CD14-positive monocyte (primary cell): ENCODE data around the gene FAM163B. TPM values are rescaled to one million over a fixed set of nuclear protein-coding genes. Genes with fewer than 3 reads are reported as not detected.
A peak's percentile ranks its signal among the peaks of the same experiment; 100 is the strongest.

Source experiments
- DNase-seq, 3 donors: peaks; one replicate each; pipeline ENCODE4 v3.0.0-alpha.2; 2011 to 2022
- H2AFZ ChIP-seq: 2 replicates; pipeline ENCODE4 v1.6.0; 2012; ENCODE audit warnings: mild to moderate bottlenecking, low read depth, low read length, inconsistent platforms; ENCODE audit not compliant: insufficient read depth, poor library complexity, severe bottlenecking
- H3K27ac ChIP-seq, 2 donors: 1 replicate in 1 of 2; 2 replicates in 1 of 2; pipeline ENCODE4 v1.5.1; 2012 to 2013; ENCODE audit warnings: low read length in 2 of 2, control low read depth in 1 of 2, inconsistent platforms in 1 of 2, low read depth in 1 of 2, mild to moderate bottlenecking in 1 of 2
- H3K27me3 ChIP-seq, 2 donors: one replicate each; pipeline versions ENCODE4 v1.6.0 to v1.6.1; 2011 to 2013; ENCODE audit warnings: low read length in 2 of 2; ENCODE audit not compliant: control insufficient read depth in 2 of 2, insufficient read depth in 2 of 2
- H3K36me3 ChIP-seq, 2 donors: replicated peaks in 1 of 2; 1 replicate in 1 of 2; 2 replicates in 1 of 2; pipeline versions ENCODE4 v1.5.1 to v1.6.1; 2012 to 2013; ENCODE audit warnings: low read length in 2 of 2, control low read depth in 1 of 2, inconsistent platforms in 1 of 2, mild to moderate bottlenecking in 1 of 2; ENCODE audit not compliant: insufficient read depth in 2 of 2, control insufficient read depth in 1 of 2
- H3K4me1 ChIP-seq, 2 donors: 1 replicate in 1 of 2; 2 replicates in 1 of 2; pipeline versions ENCODE4 v1.5.1 to v1.6.1; 2012 to 2013; ENCODE audit warnings: low read length in 2 of 2, control low read depth in 1 of 2, inconsistent platforms in 1 of 2, mild to moderate bottlenecking in 1 of 2, moderate library complexity in 1 of 2; ENCODE audit not compliant: insufficient read depth in 2 of 2, control insufficient read depth in 1 of 2
- H3K4me2 ChIP-seq: replicated peaks from 2 replicates; pipeline ENCODE3; 2012; ENCODE audit warnings: low read length, moderate library complexity, mild to moderate bottlenecking; ENCODE audit not compliant: poor library complexity, severe bottlenecking; ENCODE audit errors: extremely low read depth
- H3K4me3 ChIP-seq, 3 experiments: fragments of 200-600 bp in 1 of 3; sonication (generic) in 1 of 3; replicated peaks in 1 of 3; 1 replicate in 2 of 3; 2 replicates in 1 of 3; pipeline ENCODE4 v1.5.1; 2011 to 2013; ENCODE audit warnings: low read length in 3 of 3, mild to moderate bottlenecking in 3 of 3, control low read depth in 2 of 3, low read depth in 2 of 3, inconsistent platforms in 1 of 3, moderate library complexity in 1 of 3
- H3K79me2 ChIP-seq: 2 replicates; pipeline ENCODE4 v1.6.0; 2012; ENCODE audit warnings: mild to moderate bottlenecking, control low read depth, inconsistent platforms, low read length, moderate library complexity; ENCODE audit not compliant: insufficient read depth
- H3K9ac ChIP-seq: 2 replicates; pipeline ENCODE4 v1.6.0; 2017; ENCODE audit warnings: low read length, mild to moderate bottlenecking; ENCODE audit not compliant: insufficient read depth, poor library complexity, severe bottlenecking
- H3K9me3 ChIP-seq, 2 donors: replicated peaks in 1 of 2; 1 replicate in 1 of 2; 2 replicates in 1 of 2; pipeline versions ENCODE4 v1.5.1 to v1.6.1; 2012 to 2013; ENCODE audit warnings: low read length in 2 of 2, control low read depth in 1 of 2; ENCODE audit not compliant: control insufficient read depth in 1 of 2, insufficient read depth in 1 of 2
- H4K20me1 ChIP-seq: 2 replicates; pipeline ENCODE4 v1.6.0; 2012; ENCODE audit warnings: mild to moderate bottlenecking, low read length, control low read depth, moderate library complexity; ENCODE audit not compliant: insufficient read depth
- H3K27ac Mint-ChIP-seq, 7 donors: one replicate each; pipeline ENCODE4 v1.8.0; 2020; ENCODE audit warnings: mild to moderate bottlenecking in 7 of 7, mixed read lengths in 7 of 7, moderate library complexity in 6 of 7, inconsistent platforms in 2 of 7
- H3K27me3 Mint-ChIP-seq, 3 donors: one replicate each; pipeline ENCODE4 v1.8.0; 2021 to 2022; ENCODE audit warnings: low read depth in 3 of 3, mild to moderate bottlenecking in 3 of 3, mixed read lengths in 3 of 3, moderate library complexity in 3 of 3, inconsistent platforms in 1 of 3
- H3K36me3 Mint-ChIP-seq, 2 donors: one replicate each; pipeline ENCODE4 v1.8.0; 2020; ENCODE audit warnings: mixed read lengths in 2 of 2, inconsistent platforms in 1 of 2, mild to moderate bottlenecking in 1 of 2
- H3K4me1 Mint-ChIP-seq: one replicate; pipeline ENCODE4 v1.8.0; 2020; ENCODE audit warnings: mild to moderate bottlenecking, mixed read lengths
- H3K4me3 Mint-ChIP-seq, 2 donors: one replicate each; pipeline ENCODE4 v1.8.0; 2020; ENCODE audit warnings: mild to moderate bottlenecking in 2 of 2, mixed read lengths in 2 of 2, moderate library complexity in 1 of 2
- H3K9me3 Mint-ChIP-seq, 7 donors: one replicate each; pipeline ENCODE4 v1.8.0; 2020 to 2022; ENCODE audit warnings: mixed read lengths in 7 of 7, mild to moderate bottlenecking in 6 of 7, moderate library complexity in 6 of 7, inconsistent platforms in 2 of 7
- WGBS: methylation state at CpG from one replicate; pipeline ENCODE4 v1.1.5; 2013; ENCODE audit warnings: missing lambda C conversion rate; ENCODE audit not compliant: insufficient coverage; 5-methylcytosine and 5-hydroxymethylcytosine counted together
- intact Hi-C, 2 donors: fragments of 100-400 bp; cut with micrococcal nuclease; formaldehyde crosslinking; loops; one replicate each; pipeline versions ENCODE4 v1.15.0 to v1.15.1; 2023
- polyA plus RNA-seq, 3 donors: library from polyadenylated mRNA; depleted of rRNA in 1 of 3; unstranded in 2 of 3; stranded (reverse) in 1 of 3; fragments of 300-500 nt in 2 of 3; fragments of >200 nt in 1 of 3; fragmentation: Illumina TruSeq in 2 of 3; gene quantifications; 1 replicate in 2 of 3; 2 replicates in 1 of 3; pipeline ENCODE4 v1.2.3, GENCODE V29; 2012 to 2021
- TF ChIP-seq, protein P1 (sequence below): fragments of 200-600 bp; IDR thresholded peaks from one replicate; pipeline ENCODE4 v1.8.0; 2022; ENCODE audit warnings: antibody characterized with exemption, mild to moderate bottlenecking

FAM163B gene
- polyA plus RNA-seq, 3 donors, result not detected

DNA sequence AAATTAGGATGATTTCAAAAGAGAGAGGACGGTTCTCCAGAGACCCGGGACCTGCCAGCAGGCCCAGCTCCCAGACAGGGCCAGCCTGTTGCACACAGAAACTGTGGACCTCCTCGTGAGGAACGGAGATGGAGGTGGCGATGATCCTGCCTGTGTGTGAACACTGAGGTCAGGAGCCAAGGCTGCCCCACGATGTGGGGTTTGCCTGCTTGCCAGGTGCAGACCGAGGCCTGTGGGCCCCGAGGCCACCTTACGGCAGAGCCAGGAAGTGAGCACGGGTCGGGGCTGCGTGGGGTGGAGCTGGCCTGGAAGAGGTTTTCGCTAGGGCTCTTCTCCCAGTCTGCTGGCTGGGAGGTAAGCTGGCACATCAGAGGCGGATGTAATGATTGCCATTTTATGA is 4.3 kb downstream of the FAM163B start:
- H3K27me3 Mint-ChIP-seq, result peaks cover 8 to 31% (median 23%) of the 10 kb centered on the region in 3 donors
- intact Hi-C loops, result no loop called here
- no peaks in the 10 kb centered on the region for H3K79me2 ChIP-seq
- peaks cover 0 to 5% (median 0%) of the 10 kb centered on the region in 7 donors for H3K9me3 Mint-ChIP-seq
- H3K4me3 ChIP-seq, result no peak overlapping the region
- no peak overlapping the region for H3K27ac ChIP-seq
- no peaks in the 10 kb centered on the region for H3K9me3 ChIP-seq
- TF ChIP-seq, protein P1, sequence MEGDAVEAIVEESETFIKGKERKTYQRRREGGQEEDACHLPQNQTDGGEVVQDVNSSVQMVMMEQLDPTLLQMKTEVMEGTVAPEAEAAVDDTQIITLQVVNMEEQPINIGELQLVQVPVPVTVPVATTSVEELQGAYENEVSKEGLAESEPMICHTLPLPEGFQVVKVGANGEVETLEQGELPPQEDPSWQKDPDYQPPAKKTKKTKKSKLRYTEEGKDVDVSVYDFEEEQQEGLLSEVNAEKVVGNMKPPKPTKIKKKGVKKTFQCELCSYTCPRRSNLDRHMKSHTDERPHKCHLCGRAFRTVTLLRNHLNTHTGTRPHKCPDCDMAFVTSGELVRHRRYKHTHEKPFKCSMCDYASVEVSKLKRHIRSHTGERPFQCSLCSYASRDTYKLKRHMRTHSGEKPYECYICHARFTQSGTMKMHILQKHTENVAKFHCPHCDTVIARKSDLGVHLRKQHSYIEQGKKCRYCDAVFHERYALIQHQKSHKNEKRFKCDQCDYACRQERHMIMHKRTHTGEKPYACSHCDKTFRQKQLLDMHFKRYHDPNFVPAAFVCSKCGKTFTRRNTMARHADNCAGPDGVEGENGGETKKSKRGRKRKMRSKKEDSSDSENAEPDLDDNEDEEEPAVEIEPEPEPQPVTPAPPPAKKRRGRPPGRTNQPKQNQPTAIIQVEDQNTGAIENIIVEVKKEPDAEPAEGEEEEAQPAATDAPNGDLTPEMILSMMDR, result no peak
- H3K27me3 ChIP-seq, result peaks cover 0 to 13% of the 10 kb centered on the region in 2 donors
- peak overlapping the region in 1 of 2 donors; percentile 46 for H3K4me3 Mint-ChIP-seq
- no peak for DNase-seq
- no peak overlapping the region for H3K27ac Mint-ChIP-seq
- H4K20me1 ChIP-seq, result no peaks in the 10 kb centered on the region
- H3K4me1 ChIP-seq, result no peaks in the 10 kb centered on the region
- H2AFZ ChIP-seq, result no peak overlapping the region
- no peak overlapping the region for H3K4me2 ChIP-seq
- no peak overlapping the region for H3K9ac ChIP-seq
- no peaks in the 10 kb centered on the region for H3K36me3 ChIP-seq
- WGBS, result 71% methylated on average over 14 of the region's 14 CpGs
- H3K4me1 Mint-ChIP-seq, result no peaks in the 10 kb centered on the region
- H3K36me3 Mint-ChIP-seq, result no peaks in the 10 kb centered on the region

DNA sequence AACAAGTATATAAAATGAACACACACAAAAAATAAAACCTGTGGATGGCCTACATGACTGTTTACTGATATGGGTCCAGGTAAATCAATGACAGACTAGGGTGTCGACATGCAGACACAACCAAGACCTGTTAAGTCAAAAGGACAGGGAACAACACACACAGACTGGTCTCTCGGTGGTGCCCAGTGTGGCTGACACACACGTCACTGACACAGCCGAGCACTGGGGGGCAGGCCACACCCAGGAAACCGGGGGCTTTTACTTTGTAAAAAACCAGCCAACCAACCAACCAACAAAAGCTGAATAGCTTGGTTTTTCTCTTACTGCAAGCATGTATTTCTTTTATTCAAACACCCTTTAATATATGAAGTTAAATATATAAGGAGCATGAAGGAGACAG is 5.0 kb downstream of the FAM163B start:
- Histone ChIP-seq H3K4me3 (no peak overlapping the region), H3K79me2 (no peaks in the 10 kb centered on the region), H3K4me2 (no peak overlapping the region), H3K27ac (no peak overlapping the region), H3K4me1 (no peaks in the 10 kb centered on the region), H3K9me3 (peaks cover 1 to 6% of the 10 kb centered on the region in 2 donors), H3K9ac (no peak overlapping the region), H4K20me1 (no peaks in the 10 kb centered on the region), H3K36me3 (no peaks in the 10 kb centered on the region), H2AFZ (no peak overlapping the region), H3K27me3 (peaks cover 0 to 8% of the 10 kb centered on the region in 2 donors)
- H3K36me3 Mint-ChIP-seq, result no peaks in the 10 kb centered on the region
- no peaks in the 10 kb centered on the region for H3K4me1 Mint-ChIP-seq
- intact Hi-C loops, result no loop called here
- H3K9me3 Mint-ChIP-seq, result no peaks in the 10 kb centered on the region
- DNase-seq, result no peak
- no peak overlapping the region for H3K4me3 Mint-ChIP-seq
- H3K27me3 Mint-ChIP-seq, result peaks cover 5 to 26% (median 18%) of the 10 kb centered on the region in 3 donors
- TF ChIP-seq, protein P1, result no peak
- WGBS, result 44% methylated on average over 4 of the region's 5 CpGs
- no peak overlapping the region for H3K27ac Mint-ChIP-seq
